Measurements from ENCODE around the gene CEMIP.

DNA sequence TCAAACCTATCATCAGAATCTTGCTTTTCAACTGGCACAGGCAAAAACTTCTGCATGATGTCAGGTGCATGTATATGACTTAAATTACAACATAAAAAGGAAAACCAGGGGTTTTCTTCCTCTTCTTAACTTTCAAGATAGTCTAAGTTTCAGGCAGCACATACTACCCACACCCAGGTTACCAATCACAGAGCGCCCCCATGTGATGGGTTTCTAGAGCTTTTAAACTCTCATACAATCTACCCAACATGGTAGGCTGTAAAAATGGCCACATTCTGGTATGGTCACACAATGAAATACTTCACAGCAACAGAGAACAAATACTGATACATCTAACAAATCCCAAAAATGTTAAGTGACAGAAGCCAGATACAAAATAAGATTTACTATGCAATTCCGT, 203.0 kb downstream of the CEMIP start:
- TF ChIP-seq, protein P1, sequence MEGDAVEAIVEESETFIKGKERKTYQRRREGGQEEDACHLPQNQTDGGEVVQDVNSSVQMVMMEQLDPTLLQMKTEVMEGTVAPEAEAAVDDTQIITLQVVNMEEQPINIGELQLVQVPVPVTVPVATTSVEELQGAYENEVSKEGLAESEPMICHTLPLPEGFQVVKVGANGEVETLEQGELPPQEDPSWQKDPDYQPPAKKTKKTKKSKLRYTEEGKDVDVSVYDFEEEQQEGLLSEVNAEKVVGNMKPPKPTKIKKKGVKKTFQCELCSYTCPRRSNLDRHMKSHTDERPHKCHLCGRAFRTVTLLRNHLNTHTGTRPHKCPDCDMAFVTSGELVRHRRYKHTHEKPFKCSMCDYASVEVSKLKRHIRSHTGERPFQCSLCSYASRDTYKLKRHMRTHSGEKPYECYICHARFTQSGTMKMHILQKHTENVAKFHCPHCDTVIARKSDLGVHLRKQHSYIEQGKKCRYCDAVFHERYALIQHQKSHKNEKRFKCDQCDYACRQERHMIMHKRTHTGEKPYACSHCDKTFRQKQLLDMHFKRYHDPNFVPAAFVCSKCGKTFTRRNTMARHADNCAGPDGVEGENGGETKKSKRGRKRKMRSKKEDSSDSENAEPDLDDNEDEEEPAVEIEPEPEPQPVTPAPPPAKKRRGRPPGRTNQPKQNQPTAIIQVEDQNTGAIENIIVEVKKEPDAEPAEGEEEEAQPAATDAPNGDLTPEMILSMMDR (IDR thresholded peaks at IDR 0.05 in 2 of 3, conservative IDR thresholded peaks at IDR 0.05 in 1 of 3; ENCODE audit: control insufficient read depth in 2 of 3, extremely low read depth in 1 of 3, insufficient read depth in 1 of 3, low read depth in 3 of 3, low read length in 3 of 3), result peak; percentile 51 to 66 (median 64); a peak in 5 of 6 replicates
- TF ChIP-seq NRF1 (conservative IDR thresholded peaks at IDR 0.05; ENCODE audit: low read depth, low read length) (no peak), RFX5 (IDR thresholded peaks at IDR 0.05; ENCODE audit: low read depth, low read length) (no peak), RAD21 (IDR thresholded peaks at IDR 0.05; ENCODE audit: insufficient read depth, low read depth, low read length) (peak; percentile 58), ZNF24 (IDR thresholded peaks at IDR 0.05) (peak; percentile 70; the same call in 1 of the 2 replicates), CEBPB (IDR thresholded peaks at IDR 0.05; ENCODE audit: borderline replicate concordance in 1 of 2, low read depth in 2 of 2, low read length in 2 of 2) (no peak), EZH2 (IDR thresholded peaks at IDR 0.05; ENCODE audit: borderline replicate concordance, control insufficient read depth, low read depth, low read length) (no peak)
- TF ChIP-seq, protein P2, sequence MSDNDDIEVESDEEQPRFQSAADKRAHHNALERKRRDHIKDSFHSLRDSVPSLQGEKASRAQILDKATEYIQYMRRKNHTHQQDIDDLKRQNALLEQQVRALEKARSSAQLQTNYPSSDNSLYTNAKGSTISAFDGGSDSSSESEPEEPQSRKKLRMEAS (IDR thresholded peaks at IDR 0.05; ENCODE audit: low read depth, low read length), result no peak
- TF ChIP-seq, protein P3, sequence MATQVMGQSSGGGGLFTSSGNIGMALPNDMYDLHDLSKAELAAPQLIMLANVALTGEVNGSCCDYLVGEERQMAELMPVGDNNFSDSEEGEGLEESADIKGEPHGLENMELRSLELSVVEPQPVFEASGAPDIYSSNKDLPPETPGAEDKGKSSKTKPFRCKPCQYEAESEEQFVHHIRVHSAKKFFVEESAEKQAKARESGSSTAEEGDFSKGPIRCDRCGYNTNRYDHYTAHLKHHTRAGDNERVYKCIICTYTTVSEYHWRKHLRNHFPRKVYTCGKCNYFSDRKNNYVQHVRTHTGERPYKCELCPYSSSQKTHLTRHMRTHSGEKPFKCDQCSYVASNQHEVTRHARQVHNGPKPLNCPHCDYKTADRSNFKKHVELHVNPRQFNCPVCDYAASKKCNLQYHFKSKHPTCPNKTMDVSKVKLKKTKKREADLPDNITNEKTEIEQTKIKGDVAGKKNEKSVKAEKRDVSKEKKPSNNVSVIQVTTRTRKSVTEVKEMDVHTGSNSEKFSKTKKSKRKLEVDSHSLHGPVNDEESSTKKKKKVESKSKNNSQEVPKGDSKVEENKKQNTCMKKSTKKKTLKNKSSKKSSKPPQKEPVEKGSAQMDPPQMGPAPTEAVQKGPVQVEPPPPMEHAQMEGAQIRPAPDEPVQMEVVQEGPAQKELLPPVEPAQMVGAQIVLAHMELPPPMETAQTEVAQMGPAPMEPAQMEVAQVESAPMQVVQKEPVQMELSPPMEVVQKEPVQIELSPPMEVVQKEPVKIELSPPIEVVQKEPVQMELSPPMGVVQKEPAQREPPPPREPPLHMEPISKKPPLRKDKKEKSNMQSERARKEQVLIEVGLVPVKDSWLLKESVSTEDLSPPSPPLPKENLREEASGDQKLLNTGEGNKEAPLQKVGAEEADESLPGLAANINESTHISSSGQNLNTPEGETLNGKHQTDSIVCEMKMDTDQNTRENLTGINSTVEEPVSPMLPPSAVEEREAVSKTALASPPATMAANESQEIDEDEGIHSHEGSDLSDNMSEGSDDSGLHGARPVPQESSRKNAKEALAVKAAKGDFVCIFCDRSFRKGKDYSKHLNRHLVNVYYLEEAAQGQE (IDR thresholded peaks at IDR 0.05; ENCODE audit: low read depth, low read length), result no peak
- TF ChIP-seq, protein P4, sequence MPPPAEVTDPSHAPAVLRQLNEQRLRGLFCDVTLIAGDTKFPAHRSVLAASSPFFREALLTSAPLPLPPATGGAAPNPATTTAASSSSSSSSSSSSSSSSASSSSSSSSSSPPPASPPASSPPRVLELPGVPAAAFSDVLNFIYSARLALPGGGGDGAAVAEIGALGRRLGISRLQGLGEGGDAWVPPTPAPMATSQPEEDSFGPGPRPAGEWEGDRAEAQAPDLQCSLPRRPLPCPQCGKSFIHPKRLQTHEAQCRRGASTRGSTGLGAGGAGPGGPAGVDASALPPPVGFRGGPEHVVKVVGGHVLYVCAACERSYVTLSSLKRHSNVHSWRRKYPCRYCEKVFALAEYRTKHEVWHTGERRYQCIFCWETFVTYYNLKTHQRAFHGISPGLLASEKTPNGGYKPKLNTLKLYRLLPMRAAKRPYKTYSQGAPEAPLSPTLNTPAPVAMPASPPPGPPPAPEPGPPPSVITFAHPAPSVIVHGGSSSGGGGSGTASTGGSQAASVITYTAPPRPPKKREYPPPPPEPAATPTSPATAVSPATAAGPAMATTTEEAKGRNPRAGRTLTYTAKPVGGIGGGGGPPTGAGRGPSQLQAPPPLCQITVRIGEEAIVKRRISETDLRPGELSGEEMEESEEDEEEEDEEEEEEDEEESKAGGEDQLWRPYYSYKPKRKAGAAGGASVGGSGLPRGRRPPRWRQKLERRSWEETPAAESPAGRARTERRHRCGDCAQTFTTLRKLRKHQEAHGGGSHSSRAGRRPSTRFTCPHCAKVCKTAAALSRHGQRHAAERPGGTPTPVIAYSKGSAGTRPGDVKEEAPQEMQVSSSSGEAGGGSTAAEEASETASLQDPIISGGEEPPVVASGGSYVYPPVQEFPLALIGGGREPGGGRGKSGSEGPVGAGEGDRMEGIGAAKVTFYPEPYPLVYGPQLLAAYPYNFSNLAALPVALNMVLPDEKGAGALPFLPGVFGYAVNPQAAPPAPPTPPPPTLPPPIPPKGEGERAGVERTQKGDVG (CRISPR knock-in tag; IDR thresholded peaks at IDR 0.05), result no peak
- TF ChIP-seq, protein P5, sequence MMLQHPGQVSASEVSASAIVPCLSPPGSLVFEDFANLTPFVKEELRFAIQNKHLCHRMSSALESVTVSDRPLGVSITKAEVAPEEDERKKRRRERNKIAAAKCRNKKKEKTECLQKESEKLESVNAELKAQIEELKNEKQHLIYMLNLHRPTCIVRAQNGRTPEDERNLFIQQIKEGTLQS (IDR thresholded peaks at IDR 0.05; ENCODE audit: borderline replicate concordance, extremely low read depth, low read depth, low read length), result no peak

All from GM12878 (cell line).